ENCODE data around the gene ZDHHC21. TPM values are rescaled to one million over a fixed set of nuclear protein-coding genes. Genes with fewer than 3 reads are reported as not detected.

The ZDHHC21 gene
- total and polyA plus RNA-seq, 2 donors (not counting 3 experiments of a cell fraction or from before 2014, with no cell fraction given): 7.2 to 25.9 TPM

DNA sequence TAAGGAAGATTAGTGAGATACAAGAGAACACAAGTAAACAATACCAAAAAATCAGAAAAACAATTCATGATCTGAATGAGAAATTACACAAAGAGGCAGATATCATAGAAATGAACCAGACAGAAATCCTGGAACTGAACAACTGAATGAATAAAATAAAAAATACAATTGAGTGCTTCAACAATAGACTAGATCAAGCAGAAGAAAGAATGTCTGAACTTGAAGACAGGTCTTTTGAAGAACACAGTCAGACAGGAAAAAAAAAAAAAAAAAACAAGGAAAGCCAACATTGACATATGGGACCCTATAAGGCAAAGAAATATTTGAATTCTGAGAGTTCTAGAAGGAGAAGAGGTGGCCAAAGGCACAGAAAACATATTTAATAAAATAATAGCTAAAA lies 115.2 kb downstream of the ZDHHC21 start:
- Histone ChIP-seq H3K79me2 (ENCODE audit: control insufficient read depth, insufficient read depth, low read length) (no peaks in the 10 kb centered on the region), H3K4me3 (replicated peaks in 1 of 3; ENCODE audit: insufficient read depth in 1 of 3, low read depth in 1 of 3, low read length in 3 of 3) (no peak overlapping the region), H3K9me3 (replicated peaks; ENCODE audit: control insufficient read depth, insufficient read depth, low read length) (no peaks in the 10 kb centered on the region), H3K4me2 (ENCODE audit: insufficient read depth, low read length) (no peak overlapping the region), H3K4me1 (ENCODE audit: control insufficient read depth, extremely low read depth, insufficient read depth, low read length) (peaks cover 11% of the 10 kb centered on the region), H3K36me3 (ENCODE audit: control insufficient read depth in 2 of 2, extremely low read depth in 1 of 2, insufficient read depth in 2 of 2, low read length in 2 of 2) (no peaks in the 10 kb centered on the region), H3K27me3 (ENCODE audit: control insufficient read depth in 2 of 2, insufficient read depth in 2 of 2, low read length in 2 of 2) (no peaks in the 10 kb centered on the region), H3K9ac (replicated peaks; ENCODE audit: extremely low read depth, insufficient read depth, low read length) (no peak overlapping the region), H2AFZ (ENCODE audit: low read depth, low read length) (no peak overlapping the region), H4K20me1 (replicated peaks; ENCODE audit: control insufficient read depth, extremely low read depth, insufficient read depth, low read length) (no peaks in the 10 kb centered on the region), H3K9me1 (replicated peaks; ENCODE audit: control insufficient read depth, extremely low read depth, insufficient read depth, low read length) (no peaks in the 10 kb centered on the region), H3K27ac (ENCODE audit: insufficient read depth, low read depth, low read length) (no peak overlapping the region)
- TF ChIP-seq EZH2 (IDR thresholded peaks at IDR 0.05; ENCODE audit: borderline replicate concordance, low read depth, low read length, severe bottlenecking): no peak
- no peak for TF ChIP-seq MYC (IDR thresholded peaks at IDR 0.05; ENCODE audit: low read depth, low read length)
- no peak for TF ChIP-seq MAX (IDR thresholded peaks at IDR 0.05; ENCODE audit: insufficient read depth, insufficient read length)
- no peak for TF ChIP-seq POLR2AphosphoS5 (IDR thresholded peaks at IDR 0.05; ENCODE audit: insufficient read depth, low read depth, low read length)
- ChIA-PET POLR2A (interaction anchor here (0.7 kb wide), 1 partner anchor 13 kb away, joined by 8 read pairs; no protein-coding TSS in a partner anchor), CTCF (no interaction called here)
- DNase-seq (ENCODE audit: low read depth, low spot score) (no peak), FAIRE-seq (no peak)
- dilution Hi-C loops (cut with MboI; ENCODE audit: extremely low pct_ligation_motif_present, low sequenced_read_pairs) (no loop called here), intact Hi-C loops (cut with micrococcal nuclease) (no loop called here)
- no TSS peak for BruUV-seq (replicated peaks)

DNA sequence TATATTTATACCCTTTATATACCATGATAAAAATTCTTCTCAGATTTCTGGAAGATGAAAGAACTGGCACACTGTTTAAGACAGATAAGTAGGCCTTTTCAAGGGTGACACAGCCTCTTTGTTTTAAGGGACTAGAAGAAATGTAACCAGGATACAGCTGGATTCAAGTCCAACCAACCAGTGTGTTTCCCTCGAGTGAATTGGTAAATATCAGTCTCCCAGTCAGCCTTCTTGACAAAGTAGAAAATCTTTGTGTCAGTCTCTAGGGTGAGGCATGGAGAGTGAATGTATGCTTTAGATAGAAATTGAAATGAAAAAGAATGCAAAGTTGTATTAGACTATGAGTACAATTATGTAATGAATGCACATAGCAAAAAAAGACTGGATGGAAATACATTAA lies 119.1 kb downstream of the ZDHHC21 start:
- H3K9me1 ChIP-seq (replicated peaks; ENCODE audit: control insufficient read depth, extremely low read depth, insufficient read depth, low read length): no peaks in the 10 kb centered on the region
- no TSS peak for BruUV-seq (replicated peaks)
- H3K4me1 ChIP-seq (ENCODE audit: control insufficient read depth, extremely low read depth, insufficient read depth, low read length): peaks cover 11% of the 10 kb centered on the region
- FAIRE-seq (no peak), DNase-seq (ENCODE audit: low read depth, low spot score) (no peak)
- no peak overlapping the region for H3K4me2 ChIP-seq (ENCODE audit: insufficient read depth, low read length)
- H3K9me3 ChIP-seq (replicated peaks; ENCODE audit: control insufficient read depth, insufficient read depth, low read length): no peaks in the 10 kb centered on the region
- POLR2A ChIA-PET: no interaction called here
- H3K27me3 ChIP-seq (ENCODE audit: control insufficient read depth in 2 of 2, insufficient read depth in 2 of 2, low read length in 2 of 2): no peaks in the 10 kb centered on the region
- H4K20me1 ChIP-seq (replicated peaks; ENCODE audit: control insufficient read depth, extremely low read depth, insufficient read depth, low read length): no peaks in the 10 kb centered on the region
- CTCF ChIA-PET: no interaction called here
- intact Hi-C loops (cut with micrococcal nuclease): no loop called here
- no peaks in the 10 kb centered on the region for H3K79me2 ChIP-seq (ENCODE audit: control insufficient read depth, insufficient read depth, low read length)
- H3K4me3 ChIP-seq (replicated peaks in 1 of 3; ENCODE audit: insufficient read depth in 1 of 3, low read depth in 1 of 3, low read length in 3 of 3): no peak overlapping the region
- TF ChIP-seq JUN (IDR thresholded peaks at IDR 0.05; ENCODE audit: borderline replicate concordance, insufficient read depth, insufficient read length, low read depth) (no peak), EZH2 (IDR thresholded peaks at IDR 0.05; ENCODE audit: borderline replicate concordance, low read depth, low read length, severe bottlenecking) (no peak), MAX (IDR thresholded peaks at IDR 0.05; ENCODE audit: insufficient read depth, insufficient read length) (no peak), GATA2 (IDR thresholded peaks at IDR 0.05; ENCODE audit: insufficient read depth, insufficient read length, low read depth, low read length) (no peak), POLR2AphosphoS5 (IDR thresholded peaks at IDR 0.05; ENCODE audit: insufficient read depth, low read depth, low read length) (no peak), FOS (IDR thresholded peaks at IDR 0.05; ENCODE audit: borderline replicate concordance, insufficient read depth, low read length) (no peak), MYC (IDR thresholded peaks at IDR 0.05; ENCODE audit: low read depth, low read length) (no peak)
- TF ChIP-seq, protein P1, sequence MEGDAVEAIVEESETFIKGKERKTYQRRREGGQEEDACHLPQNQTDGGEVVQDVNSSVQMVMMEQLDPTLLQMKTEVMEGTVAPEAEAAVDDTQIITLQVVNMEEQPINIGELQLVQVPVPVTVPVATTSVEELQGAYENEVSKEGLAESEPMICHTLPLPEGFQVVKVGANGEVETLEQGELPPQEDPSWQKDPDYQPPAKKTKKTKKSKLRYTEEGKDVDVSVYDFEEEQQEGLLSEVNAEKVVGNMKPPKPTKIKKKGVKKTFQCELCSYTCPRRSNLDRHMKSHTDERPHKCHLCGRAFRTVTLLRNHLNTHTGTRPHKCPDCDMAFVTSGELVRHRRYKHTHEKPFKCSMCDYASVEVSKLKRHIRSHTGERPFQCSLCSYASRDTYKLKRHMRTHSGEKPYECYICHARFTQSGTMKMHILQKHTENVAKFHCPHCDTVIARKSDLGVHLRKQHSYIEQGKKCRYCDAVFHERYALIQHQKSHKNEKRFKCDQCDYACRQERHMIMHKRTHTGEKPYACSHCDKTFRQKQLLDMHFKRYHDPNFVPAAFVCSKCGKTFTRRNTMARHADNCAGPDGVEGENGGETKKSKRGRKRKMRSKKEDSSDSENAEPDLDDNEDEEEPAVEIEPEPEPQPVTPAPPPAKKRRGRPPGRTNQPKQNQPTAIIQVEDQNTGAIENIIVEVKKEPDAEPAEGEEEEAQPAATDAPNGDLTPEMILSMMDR (IDR thresholded peaks at IDR 0.05; ENCODE audit: extremely low read depth in 1 of 2, insufficient read depth in 1 of 2, low read depth in 1 of 2, low read length in 2 of 2): no peak
- no peaks in the 10 kb centered on the region for H3K36me3 ChIP-seq (ENCODE audit: control insufficient read depth in 2 of 2, extremely low read depth in 1 of 2, insufficient read depth in 2 of 2, low read length in 2 of 2)
- no peak overlapping the region for H3K27ac ChIP-seq (ENCODE audit: insufficient read depth, low read depth, low read length)
- no peak overlapping the region for H3K9ac ChIP-seq (replicated peaks; ENCODE audit: extremely low read depth, insufficient read depth, low read length)
- dilution Hi-C loops (cut with MboI; ENCODE audit: extremely low pct_ligation_motif_present, low sequenced_read_pairs): no loop called here
- no peak overlapping the region for H2AFZ ChIP-seq (ENCODE audit: low read depth, low read length)
